GM12872 (cell line): Measurements from ENCODE around the gene TSC2.

Experiments used
- CTCF ChIP-seq: IDR thresholded peaks from 3 replicates; pipeline ENCODE4 v1.5.1; 2011; ENCODE audit warnings: low read depth, mild to moderate bottlenecking, low read length, moderate library complexity; ENCODE audit not compliant: insufficient read depth

The TSC2 gene

GRCh38 chr16:2061526-2061925 is 13.7 kb downstream of the TSC2 start:
- no peak for TF ChIP-seq CTCF

GRCh38 chr16:2062801-2063200 is 15.0 kb downstream of the TSC2 start:
- TF ChIP-seq CTCF = no peak

- TF ChIP-seq CTCF = no peak
Measured at GRCh38 chr16:2063861-2064260, 16.1 kb downstream of the TSC2 start.

GRCh38 chr16:2064368-2064945 is 16.7 kb downstream of the TSC2 start:
- TF ChIP-seq CTCF = no peak

- no peak for TF ChIP-seq CTCF
Measured at GRCh38 chr16:2066139-2066538, 18.4 kb downstream of the TSC2 start.

- TF ChIP-seq CTCF = no peak
Measured at GRCh38 chr16:2070576-2071453, 23.0 kb downstream of the TSC2 start.

- no peak for TF ChIP-seq CTCF
Measured at GRCh38 chr16:2071454-2072202, 23.8 kb downstream of the TSC2 start.
